SK-N-MC (cell line): ENCODE data around the gene TTC32.

Experiments used
- DNase-seq: peaks from one replicate; pipeline ENCODE4 v3.0.0-alpha.2; 2011; ENCODE audit warnings: low read depth, low spot score
- H3K27ac ChIP-seq: fragments of 200-600 bp; sonication (generic); 2 replicates; pipeline ENCODE4 v1.5.1; 2016; ENCODE audit warnings: mixed run types
- H3K36me3 ChIP-seq: fragments of 200-600 bp; sonication (generic); 2 replicates; pipeline ENCODE4 v1.6.1; 2017; ENCODE audit warnings: antibody characterized with exemption, low read length, mixed read lengths; ENCODE audit not compliant: insufficient read depth
- H3K4me3 ChIP-seq: fragments of 200-600 bp; sonication (generic); 2 replicates; pipeline ENCODE4 v1.5.1; 2016
- H3K9ac ChIP-seq: fragments of 200-600 bp; sonication (generic); 2 replicates; pipeline ENCODE4 v1.8.0; 2017; ENCODE audit warnings: mixed run types, mixed read lengths; ENCODE audit not compliant: insufficient read length
- H3K9me3 ChIP-seq: fragments of 200-600 bp; sonication (generic); 2 replicates; pipeline ENCODE4 v1.6.1; 2017; ENCODE audit warnings: low read depth, mild to moderate bottlenecking, antibody characterized with exemption, low read length, moderate library complexity, mixed read lengths
- EZH2 ChIP-seq: fragments of 200-600 bp; sonication (generic); IDR thresholded peaks from one replicate; pipeline ENCODE4 v1.6.1; 2017; ENCODE audit warnings: antibody characterized with exemption
- FOXP2 ChIP-seq: optimal IDR thresholded peaks from 2 replicates; pipeline ENCODE3; 2011; ENCODE audit warnings: mild to moderate bottlenecking, moderate library complexity; ENCODE audit not compliant: insufficient read depth; ENCODE audit errors: extremely low read length, control extremely low read depth
- POLR2AphosphoS5 ChIP-seq: IDR thresholded peaks from 2 replicates; pipeline ENCODE4 v1.6.1; 2012; ENCODE audit warnings: mild to moderate bottlenecking, low read depth, low read length, borderline replicate concordance

Gene TTC32

GRCh38 chr2:19854596-19855541 is 46.9 kb downstream of the TTC32 start:
- no peaks in the 10 kb centered on the region for H3K36me3 ChIP-seq
- H3K9me3 ChIP-seq = no peaks in the 10 kb centered on the region
- H3K4me3 ChIP-seq = no peak overlapping the region
- DNase-seq = no peak
- H3K9ac ChIP-seq = no peak overlapping the region
- H3K27ac ChIP-seq = no peak overlapping the region
- TF ChIP-seq POLR2AphosphoS5 (no peak), EZH2 (no peak), FOXP2 (no peak)

GRCh38 chr2:19851116-19851695 is 50.6 kb downstream of the TTC32 start:
- Histone ChIP-seq H3K27ac (no peak overlapping the region), H3K9ac (no peak overlapping the region), H3K36me3 (no peaks in the 10 kb centered on the region), H3K4me3 (no peak overlapping the region), H3K9me3 (no peaks in the 10 kb centered on the region)
- TF ChIP-seq POLR2AphosphoS5 = no peak
- TF ChIP-seq EZH2 = no peak
- no peak for TF ChIP-seq FOXP2
- DNase-seq = no peak

GRCh38 chr2:19850056-19851050 is 51.4 kb downstream of the TTC32 start:
- H3K9ac ChIP-seq = no peak overlapping the region
- H3K4me3 ChIP-seq = no peak overlapping the region
- no peaks in the 10 kb centered on the region for H3K36me3 ChIP-seq
- TF ChIP-seq EZH2 (no peak), FOXP2 (no peak)
- no peak for DNase-seq
- H3K9me3 ChIP-seq = no peaks in the 10 kb centered on the region
- H3K27ac ChIP-seq = no peak overlapping the region

DNA sequence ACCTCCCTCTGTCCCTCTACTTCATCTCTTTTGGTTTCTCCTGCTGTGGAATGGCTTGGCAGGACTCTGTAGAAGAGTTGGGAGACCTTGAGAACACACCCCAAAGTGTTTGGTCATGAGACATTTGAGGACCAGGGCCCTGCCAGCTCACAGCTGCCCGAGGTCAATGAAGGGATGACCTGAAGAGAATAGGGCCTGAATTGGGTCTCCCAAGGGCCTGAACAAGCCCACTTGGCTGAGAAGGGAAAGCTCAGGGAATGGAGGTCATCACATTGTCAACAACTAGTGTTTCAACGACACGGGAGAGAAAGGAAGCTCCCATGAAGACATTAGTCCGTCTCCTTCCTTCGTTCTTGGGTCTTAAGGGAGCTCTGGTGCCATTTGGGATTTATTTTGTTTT is 52.8 kb downstream of the TTC32 start:
- no peak for TF ChIP-seq POLR2AphosphoS5
- TF ChIP-seq EZH2 = no peak
- TF ChIP-seq FOXP2 = no peak
- no peaks in the 10 kb centered on the region for H3K9me3 ChIP-seq
- H3K36me3 ChIP-seq = no peaks in the 10 kb centered on the region
- no peak overlapping the region for H3K9ac ChIP-seq
- no peak overlapping the region for H3K4me3 ChIP-seq
- no peak for DNase-seq
- H3K27ac ChIP-seq = no peak overlapping the region

DNA sequence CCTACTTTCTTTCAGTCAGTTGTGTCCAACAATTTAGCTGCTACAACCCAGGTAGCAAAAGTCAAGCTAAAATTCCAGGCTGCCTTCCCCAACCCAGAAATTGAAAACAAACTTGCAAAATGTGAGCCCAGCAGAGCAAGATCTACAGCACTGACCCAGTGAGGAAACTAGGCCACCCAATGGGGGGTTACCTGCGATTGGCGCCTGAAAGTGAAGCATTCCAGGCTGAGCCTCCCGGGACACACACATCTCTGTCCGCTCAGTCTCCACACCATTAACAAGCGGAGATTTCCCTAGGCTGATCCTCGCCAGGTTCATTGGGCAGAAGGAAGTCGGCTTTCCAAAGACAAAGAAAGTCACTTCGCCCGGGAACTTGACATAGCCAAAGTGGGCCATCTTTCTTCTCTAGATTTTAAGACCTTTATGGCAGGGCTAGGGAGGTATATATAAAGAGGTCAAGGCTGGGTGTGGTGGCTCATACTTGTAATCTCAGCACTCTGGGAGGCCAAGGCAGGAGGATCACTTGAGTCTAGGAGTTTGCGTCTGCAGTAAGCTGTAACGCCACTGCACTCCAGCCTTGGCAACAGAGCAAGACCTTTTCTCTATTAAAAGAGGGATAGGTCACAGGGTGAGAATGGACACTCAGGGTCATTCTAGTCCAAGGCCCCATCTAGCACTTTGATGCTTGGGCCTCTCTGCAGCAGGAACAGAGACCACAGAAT is 53.6 kb downstream of the TTC32 start:
- Histone ChIP-seq H3K36me3 (no peaks in the 10 kb centered on the region), H3K9ac (no peak overlapping the region), H3K9me3 (no peaks in the 10 kb centered on the region), H3K4me3 (no peak overlapping the region), H3K27ac (no peak overlapping the region)
- no peak for DNase-seq
- TF ChIP-seq POLR2AphosphoS5 (no peak), FOXP2 (no peak), EZH2 (no peak)

GRCh38 chr2:19847486-19847885 is 54.3 kb downstream of the TTC32 start:
- DNase-seq = no peak
- no peak for TF ChIP-seq FOXP2
- TF ChIP-seq EZH2 = no peak
- TF ChIP-seq POLR2AphosphoS5 = no peak

More at GRCh38 chr2:19847486-19847885, 54.3 kb downstream of the TTC32 start:
- Histone ChIP-seq H3K36me3 (no peaks in the 10 kb centered on the region), H3K4me3 (no peak overlapping the region), H3K9ac (no peak overlapping the region), H3K27ac (no peak overlapping the region), H3K9me3 (no peaks in the 10 kb centered on the region)
